ENCODE results near the gene MLST8. TPM values are rescaled to one million over a fixed set of nuclear protein-coding genes. Genes with fewer than 3 reads are reported as not detected.
A peak's percentile ranks its signal among the peaks of the same experiment; 100 is the strongest.

Gene MLST8
- total and polyA plus RNA-seq, 2 of the 8 experiments (the other 6 are each of a cell fraction or from before 2014, with no cell fraction given): 67.6 to 321 TPM

DNA sequence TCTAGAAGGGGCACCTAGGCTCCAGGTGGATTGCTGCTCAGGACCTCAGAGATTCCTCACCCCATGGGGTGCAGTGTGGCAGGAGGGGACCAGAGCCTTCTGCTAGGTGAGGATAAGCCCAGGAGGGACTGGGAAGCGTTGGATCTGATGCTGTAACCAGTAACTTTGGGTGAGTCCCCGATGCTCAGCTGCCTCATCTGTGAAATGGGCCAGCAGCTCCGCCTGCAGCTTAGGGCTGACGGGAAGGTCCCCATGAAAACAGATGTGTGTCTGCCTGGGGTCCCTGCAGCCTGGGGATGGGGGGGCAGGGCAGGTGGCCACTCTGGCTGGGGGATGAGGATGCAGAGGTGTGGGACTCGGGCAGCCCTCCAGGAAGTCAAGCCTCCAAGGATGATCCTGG lies 6.2 kb upstream of the MLST8 start:
- Histone ChIP-seq H3K23me2 (ENCODE audit: low read depth, low read length) (peaks cover 8% of the 10 kb centered on the region; the same call in 1 of the 2 replicates), H3K79me2 (ENCODE audit: control insufficient read depth in 1 of 2, insufficient read depth in 2 of 2, low read length in 2 of 2) (no peaks in the 10 kb centered on the region), H3K27me3 (replicated peaks in 1 of 4; ENCODE audit: control insufficient read depth in 3 of 4, extremely low read depth in 1 of 4, insufficient read depth in 3 of 4, low read length in 3 of 4) (peaks cover 4 to 34% (median 24%) of the 10 kb centered on the region in 4 experiments), H2AFZ (ENCODE audit: low read length) (no peak overlapping the region), H4K20me1 (replicated peaks in 1 of 2; ENCODE audit: control insufficient read depth in 1 of 2, insufficient read depth in 2 of 2, low read length in 2 of 2) (peaks cover 4 to 9% of the 10 kb centered on the region in 2 experiments), H2BK5ac (ENCODE audit: low read depth, low read length) (no peak overlapping the region), H3K9ac (replicated peaks in 1 of 4; ENCODE audit: extremely low read depth in 1 of 4, low read depth in 3 of 4, low read length in 3 of 4) (no peak overlapping the region), H2AK5ac (ENCODE audit: low read depth, low read length) (no peak overlapping the region), H2BK15ac (ENCODE audit: low read length) (no peak overlapping the region), H2BK20ac (ENCODE audit: low read length) (no peak overlapping the region), H4K91ac (replicated peaks; ENCODE audit: insufficient read length, low read length) (no peak overlapping the region), H3K79me1 (ENCODE audit: low read depth, low read length) (no peaks in the 10 kb centered on the region), H4K8ac (ENCODE audit: extremely low read depth, insufficient read depth, low read length) (peak overlapping the region; percentile 62; the same call in 1 of the 2 replicates), H3K56ac (replicated peaks; ENCODE audit: insufficient read length, low read depth, low read length) (no peak overlapping the region), H3K18ac (ENCODE audit: extremely low read depth, low read length) (no peak overlapping the region), H4K5ac (ENCODE audit: insufficient read length, low read depth, low read length) (no peak overlapping the region), H3K36me3 (ENCODE audit: control insufficient read depth in 2 of 4, insufficient read depth in 4 of 4, low read length in 3 of 4) (no peaks in the 10 kb centered on the region), H2BK12ac (ENCODE audit: low read depth, low read length) (no peak overlapping the region), H3K4me2 (ENCODE audit: insufficient read depth in 1 of 2, low read depth in 2 of 2, low read length in 2 of 2) (no peak overlapping the region), H3K4me1 (replicated peaks in 1 of 4; ENCODE audit: control insufficient read depth in 3 of 4, insufficient read depth in 4 of 4, low read length in 3 of 4) (peaks cover 0 to 10% (median 3%) of the 10 kb centered on the region in 4 experiments; a peak in 4 of 7 replicates), H3K4me3 (ENCODE audit: extremely low read depth in 1 of 4, insufficient read depth in 2 of 4, low read depth in 3 of 4, low read length in 4 of 4) (no peak overlapping the region), H3K4ac (replicated peaks; ENCODE audit: insufficient read length, low read depth, low read length) (no peak overlapping the region), H3K9me3 (ENCODE audit: insufficient read depth in 2 of 2, low read depth in 1 of 2, low read length in 1 of 2) (no peaks in the 10 kb centered on the region), H3K23ac (ENCODE audit: insufficient read length) (no peak overlapping the region), H3K14ac (ENCODE audit: insufficient read length) (no peak overlapping the region), H2BK120ac (replicated peaks; ENCODE audit: low read depth, low read length) (no peak overlapping the region), H3K27ac (ENCODE audit: low read depth, low read length) (no peak overlapping the region)
- FAIRE-seq (no peak), DNase-seq (ENCODE audit: low read depth in 1 of 2, low spot score in 2 of 2) (no peak)
- 91% methylated on average over 4 of the region's 5 CpGs; no CpG with 5 or more reads in 1 of the 2 experiments for WGBS, 2 experiments (ENCODE audit: extremely low coverage in 1 of 2, insufficient coverage in 1 of 2, insufficient read length in 1 of 2, insufficient replicate concordance in 2 of 2, low coverage in 1 of 2, low lambda C conversion rate in 2 of 2, missing lambda C conversion rate in 1 of 2)
- CTCF ChIA-PET (ENCODE audit: partially characterized antibody): interaction anchor here (0.9 to 2.0 kb wide), 5 partner anchors 10 to 52 kb away, joined by 3 to 7 read pairs (median 5); partner anchors contain the start of genes ECI1 and PGP
- POLR2A ChIA-PET (ENCODE audit: partially characterized antibody): interaction anchor here (0.6 to 6.9 kb wide), 10 partner anchors 8 to 310 kb away, joined by 3 to 63 read pairs (median 4); partner anchors contain the start of genes BRICD5, ECI1, PGP and TRAF7
- TF ChIP-seq SP1 (IDR thresholded peaks at IDR 0.05; ENCODE audit: low read depth, low read length) (no peak), KDM1A (IDR thresholded peaks at IDR 0.05; ENCODE audit: borderline replicate concordance, low read length) (peak; percentile 63; the same call in 1 of the 2 replicates)

All from H1 (cell line).